Hematopoietic multipotent progenitor cell treated with erythropoietin and hydrocortisone succinate and interleukin-3 and kit ligand, for 6 days (in vitro differentiated cells): ENCODE measurements around the gene TMEM134.
"Not testable (repeated sequence)": the region's sequence is repeated elsewhere in the genome, so short reads cannot be mapped to it uniquely, and the experiment has no call there.

Source experiments
- DNase-seq: peaks from one replicate; pipeline ENCODE4 v3.0.0-alpha.2; 2015

The TMEM134 gene

DNA sequence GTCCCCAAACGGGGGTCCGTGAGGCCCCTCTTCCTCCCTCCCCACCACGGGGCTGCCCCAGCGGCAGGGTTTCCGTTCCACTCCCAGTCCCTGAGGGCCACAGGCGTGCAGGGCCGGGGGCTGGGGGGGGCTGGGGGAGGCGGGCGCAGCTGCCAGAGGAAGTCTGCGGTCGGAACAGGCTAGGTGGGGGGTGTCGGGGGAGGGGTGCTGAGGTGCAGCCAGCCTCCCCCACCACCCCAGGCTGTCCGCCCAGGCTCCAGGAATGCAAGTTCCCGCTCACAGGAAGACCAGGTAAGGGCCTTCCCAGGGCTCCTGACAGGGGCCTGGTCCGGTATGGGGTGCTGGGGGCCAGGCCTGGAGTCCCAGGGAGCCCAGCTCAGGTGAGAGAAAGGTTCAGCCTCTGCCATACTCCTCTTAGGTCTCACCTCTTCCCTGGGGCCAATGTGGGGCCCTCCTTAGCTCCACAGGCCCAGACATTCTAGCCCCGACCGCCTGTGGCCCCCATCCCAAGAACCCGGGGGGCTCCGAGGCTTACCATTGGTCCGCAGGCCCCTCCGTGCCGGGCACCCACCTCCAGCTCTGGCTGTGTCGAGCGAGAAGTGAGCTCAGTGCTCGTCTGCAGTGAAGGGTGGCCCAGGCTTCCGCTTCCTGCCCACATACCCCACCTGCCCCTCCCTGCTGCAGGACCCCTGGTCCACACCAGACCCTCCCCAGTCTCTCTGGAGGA, 31.8 kb downstream of the TMEM134 start, which contains the start of gene PTPRCAP:
Gene PTPRCAP, minus strand, starts transcription at position 601 of the 727 bp plus-strand sequence. Its CDS starts 63 bp downstream, at position 538.
- DNase-seq = peak; percentile 65

- peak; percentile 75 for DNase-seq
Measured at GRCh38 chr11:67436459-67437081, 32.5 kb downstream of the TMEM134 start.

- no peak for DNase-seq
Measured at GRCh38 chr11:67435727-67436458, 33.2 kb downstream of the TMEM134 start.

DNA sequence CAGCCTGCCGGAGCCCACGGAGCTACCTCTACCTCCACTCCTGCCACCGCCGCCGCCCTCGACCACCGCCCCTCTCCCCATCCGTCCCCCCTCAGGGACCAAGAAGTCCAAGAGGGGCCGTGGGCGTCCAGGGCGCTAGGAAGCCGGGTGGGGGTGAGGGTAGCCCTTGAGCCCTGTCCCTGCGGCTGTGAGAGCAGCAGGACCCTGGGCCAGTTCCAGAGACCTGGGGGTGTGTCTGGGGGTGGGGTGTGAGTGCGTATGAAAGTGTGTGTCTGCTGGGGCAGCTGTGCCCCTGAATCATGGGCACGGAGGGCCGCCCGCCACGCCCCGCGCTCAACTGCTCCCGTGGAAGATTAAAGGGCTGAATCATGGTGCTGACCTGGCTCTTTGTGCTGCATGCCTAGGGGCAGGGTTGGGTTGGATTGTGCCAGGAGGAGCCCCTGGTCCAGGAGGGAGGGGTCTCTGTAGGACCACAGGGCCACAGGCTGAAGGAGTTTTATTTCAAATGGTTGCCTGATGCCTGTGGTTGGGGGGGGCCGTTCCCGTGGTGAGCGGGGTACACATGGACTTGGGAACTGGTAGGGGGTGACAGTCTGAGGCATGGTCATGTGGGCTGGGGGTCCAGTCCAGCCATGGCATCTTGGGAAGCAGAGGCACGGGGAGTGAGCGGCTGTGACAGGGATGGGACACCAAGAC, 33.9 kb downstream of the TMEM134 start:
- DNase-seq = peak; percentile 53

DNA sequence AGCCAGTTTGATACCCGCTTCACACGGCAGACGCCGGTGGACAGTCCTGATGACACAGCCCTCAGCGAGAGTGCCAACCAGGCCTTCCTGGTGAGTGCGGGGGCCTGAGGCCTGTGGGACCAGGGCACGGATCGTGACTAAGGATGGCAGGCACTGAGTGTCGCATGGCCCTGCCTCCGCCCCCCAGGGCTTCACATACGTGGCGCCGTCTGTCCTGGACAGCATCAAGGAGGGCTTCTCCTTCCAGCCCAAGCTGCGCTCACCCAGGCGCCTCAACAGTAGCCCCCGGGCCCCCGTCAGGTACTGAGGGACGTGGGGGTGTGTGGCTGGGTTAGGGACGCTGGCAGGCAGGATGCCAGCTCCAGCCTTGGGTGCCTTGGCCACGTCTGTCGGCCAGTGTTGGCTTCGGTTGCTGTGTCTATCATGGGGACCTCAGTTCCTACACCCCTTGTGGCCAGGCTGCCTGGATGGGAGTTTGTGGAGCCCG, 34.6 kb downstream of the TMEM134 start:
- DNase-seq = no peak

DNA sequence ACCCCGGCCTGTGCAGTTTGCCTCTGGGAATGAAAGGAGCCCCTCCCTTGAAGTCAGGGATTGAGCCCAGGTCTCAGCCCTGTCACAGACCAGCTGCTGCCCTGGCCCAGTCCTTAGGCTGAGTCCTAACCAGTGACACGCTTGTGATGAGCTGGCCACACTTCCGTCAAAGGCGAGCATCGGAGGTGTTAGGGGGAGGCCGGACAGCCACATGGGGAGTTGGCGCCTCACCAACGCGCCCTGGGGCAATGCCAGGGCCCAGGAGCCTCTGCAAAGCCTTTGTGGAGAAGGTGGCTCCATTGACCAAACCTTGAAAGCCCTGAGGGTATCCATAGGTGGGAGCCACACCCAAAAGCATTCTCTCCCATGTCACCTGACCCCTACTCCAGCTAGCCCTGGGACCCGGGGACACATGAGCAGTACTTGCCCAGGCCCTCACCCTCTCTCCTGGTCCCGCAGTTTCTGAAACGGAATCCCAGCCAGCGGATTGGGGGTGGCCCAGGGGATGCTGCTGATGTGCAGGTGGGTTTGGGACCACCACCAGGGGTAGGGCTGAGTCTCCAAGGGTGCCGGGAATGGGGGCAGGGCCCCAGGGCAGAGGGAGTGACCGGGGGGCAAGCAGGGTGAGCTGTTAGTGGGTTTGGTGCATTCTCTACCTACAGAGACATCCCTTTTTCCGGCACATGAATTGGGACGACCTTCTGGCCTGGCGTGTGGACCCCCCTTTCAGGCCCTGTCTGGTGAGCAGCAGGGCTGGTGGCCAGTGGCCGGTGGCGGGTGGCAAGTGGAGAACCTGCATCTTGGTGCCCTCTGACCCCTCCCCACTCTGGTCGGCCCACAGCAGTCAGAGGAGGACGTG, 35.3 kb downstream of the TMEM134 start:
- DNase-seq = no peak

GRCh38 chr11:67432655-67433349, 36.2 kb downstream of the TMEM134 start:
- no peak for DNase-seq

GRCh38 chr11:67431346-67432249, 37.5 kb downstream of the TMEM134 start:
- DNase-seq = no peak

DNA sequence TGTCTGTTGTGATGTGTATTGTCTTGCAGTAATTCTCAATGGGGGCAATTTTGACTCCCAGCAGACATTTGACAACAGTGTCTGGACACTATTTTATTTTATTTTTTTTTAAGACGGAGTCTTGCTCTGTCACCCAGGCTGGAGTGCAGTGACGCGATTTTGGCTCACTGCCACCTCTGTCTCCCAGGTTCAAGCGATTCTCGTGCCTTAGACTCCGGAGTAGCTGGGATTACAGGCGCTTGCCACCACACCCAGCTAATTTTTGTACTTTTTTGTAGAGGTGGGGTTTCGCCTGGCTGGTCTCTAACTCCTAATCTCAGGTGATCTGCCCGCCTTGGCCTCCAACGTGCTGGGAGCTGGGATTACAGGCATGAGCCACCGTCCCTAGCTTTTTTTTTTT, 39.3 kb downstream of the TMEM134 start:
- no peak for DNase-seq

GRCh38 chr11:67429038-67429668, 39.9 kb downstream of the TMEM134 start:
- DNase-seq = no peak

GRCh38 chr11:67428052-67429001, 40.7 kb downstream of the TMEM134 start, which contains the start of gene RPS6KB2:
Gene RPS6KB2 (plus strand): TSS chr11:67428494. CDS start chr11:67428546, 52 bp downstream.
- DNase-seq = peak; percentile 98

- not testable (repeated sequence) for DNase-seq
Measured at GRCh38 chr11:67427364-67427859, 41.6 kb downstream of the TMEM134 start.

- no peak for DNase-seq
Measured at GRCh38 chr11:67423891-67424613, 45.0 kb downstream of the TMEM134 start.

DNA sequence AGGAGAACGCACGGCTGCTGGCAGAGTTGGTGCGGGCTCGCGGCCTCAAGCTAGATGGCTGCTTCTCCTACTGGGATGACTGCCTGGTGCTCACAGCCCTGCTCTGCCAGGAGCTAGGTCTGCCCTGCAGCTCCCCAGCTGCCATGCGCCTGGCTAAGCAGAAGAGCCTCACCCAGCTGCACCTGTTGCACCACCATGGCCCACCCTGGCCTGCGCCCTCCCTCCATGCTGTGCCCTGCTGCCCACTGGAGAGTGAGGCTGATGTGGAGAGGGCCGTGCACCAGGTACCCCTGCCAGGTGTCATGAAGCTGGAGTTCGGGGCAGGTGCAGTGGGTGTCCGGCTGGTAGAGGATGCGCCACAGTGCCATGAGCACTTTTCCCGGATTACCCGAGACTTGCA, 45.6 kb downstream of the TMEM134 start:
- no peak for DNase-seq

DNA sequence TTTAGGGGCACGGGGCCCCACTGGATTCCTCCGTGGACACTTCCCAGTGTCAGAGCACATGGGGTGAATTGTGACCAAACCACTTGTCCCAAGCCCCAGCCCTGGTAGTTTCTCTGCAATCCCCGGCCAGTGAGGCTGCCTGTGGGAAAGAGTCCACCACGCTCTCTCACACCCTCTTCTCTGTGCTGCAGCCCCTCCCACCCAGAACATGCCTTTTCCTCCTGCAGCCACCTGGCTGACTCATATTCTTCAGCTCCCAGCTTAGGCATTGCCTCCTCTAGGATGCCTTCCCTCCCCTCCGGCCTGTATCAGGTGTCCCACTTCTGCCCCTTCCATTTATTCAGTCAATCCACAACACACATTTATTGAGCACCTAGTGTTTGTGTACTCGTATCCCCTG, 46.2 kb downstream of the TMEM134 start:
- no peak for DNase-seq

- DNase-seq = no peak
Measured at GRCh38 chr11:67421430-67422031, 47.5 kb downstream of the TMEM134 start.
